C4-2B (cell line): ENCODE data around the gene RUNDC3A.

ENCODE experiments used
- ZFX ChIP-seq: fragments of 450-650 bp; IDR thresholded peaks from 2 replicates; pipeline ENCODE4 v1.6.1; 2017
- TF ChIP-seq, protein P1 (sequence below): fragments of 450-650 bp; conservative IDR thresholded peaks from 2 replicates; pipeline ENCODE4 v1.5.1; 2017; ENCODE audit warnings: mild to moderate bottlenecking

DNA sequence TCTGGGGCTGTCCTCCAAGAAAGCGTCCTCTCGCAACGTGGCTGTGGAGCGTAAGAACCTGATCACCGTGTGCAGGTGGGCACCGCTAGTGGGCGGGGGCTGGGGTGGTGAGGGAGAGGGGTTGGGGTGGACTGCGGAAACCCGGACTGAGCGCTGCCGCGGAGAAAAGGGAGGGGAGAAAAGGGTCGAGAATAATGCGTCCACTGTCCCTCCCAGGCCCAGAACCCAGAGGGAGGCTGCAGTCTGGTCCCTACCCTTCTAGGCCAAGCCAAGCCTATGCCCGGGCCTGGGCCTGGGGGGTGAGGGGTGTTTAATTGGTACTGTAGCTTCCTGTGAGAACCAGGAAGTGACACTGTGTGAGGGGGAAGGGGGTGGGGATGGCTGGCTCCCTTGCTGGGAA lies 464 bp downstream of the RUNDC3A start:
- TF ChIP-seq, protein P1, sequence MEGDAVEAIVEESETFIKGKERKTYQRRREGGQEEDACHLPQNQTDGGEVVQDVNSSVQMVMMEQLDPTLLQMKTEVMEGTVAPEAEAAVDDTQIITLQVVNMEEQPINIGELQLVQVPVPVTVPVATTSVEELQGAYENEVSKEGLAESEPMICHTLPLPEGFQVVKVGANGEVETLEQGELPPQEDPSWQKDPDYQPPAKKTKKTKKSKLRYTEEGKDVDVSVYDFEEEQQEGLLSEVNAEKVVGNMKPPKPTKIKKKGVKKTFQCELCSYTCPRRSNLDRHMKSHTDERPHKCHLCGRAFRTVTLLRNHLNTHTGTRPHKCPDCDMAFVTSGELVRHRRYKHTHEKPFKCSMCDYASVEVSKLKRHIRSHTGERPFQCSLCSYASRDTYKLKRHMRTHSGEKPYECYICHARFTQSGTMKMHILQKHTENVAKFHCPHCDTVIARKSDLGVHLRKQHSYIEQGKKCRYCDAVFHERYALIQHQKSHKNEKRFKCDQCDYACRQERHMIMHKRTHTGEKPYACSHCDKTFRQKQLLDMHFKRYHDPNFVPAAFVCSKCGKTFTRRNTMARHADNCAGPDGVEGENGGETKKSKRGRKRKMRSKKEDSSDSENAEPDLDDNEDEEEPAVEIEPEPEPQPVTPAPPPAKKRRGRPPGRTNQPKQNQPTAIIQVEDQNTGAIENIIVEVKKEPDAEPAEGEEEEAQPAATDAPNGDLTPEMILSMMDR = no peak
- TF ChIP-seq ZFX = no peak
